ENCODE data around the gene POLDIP2. TPM values are rescaled to one million over a fixed set of nuclear protein-coding genes. Genes with fewer than 3 reads are reported as not detected.
A peak's percentile ranks its signal among the peaks of the same experiment; 100 is the strongest.
"Not testable (repeated sequence)": the region's sequence is repeated elsewhere in the genome, so short reads cannot be mapped to it uniquely, and the experiment has no call there.

The POLDIP2 gene
- total RNA-seq, 1 donor, result 82.9 TPM

GRCh38 chr17:28340374-28340773, 17.0 kb downstream of the POLDIP2 start:
- Histone ChIP-seq H3K79me2 (ENCODE audit: insufficient read depth, low read length) (peaks cover 59% of the 10 kb centered on the region), H3K9me3 (ENCODE audit: low read depth, low read length) (no peaks in the 10 kb centered on the region), H4K20me1 (ENCODE audit: insufficient read depth, low read length) (peaks cover 20% of the 10 kb centered on the region), H3K4me3 (ENCODE audit: insufficient read depth, low read length) (no peak overlapping the region), H3K36me3 (ENCODE audit: insufficient read depth, low read length) (peaks cover 51% of the 10 kb centered on the region), H3K27ac (ENCODE audit: low read depth, low read length) (no peak overlapping the region), H3K4me1 (ENCODE audit: insufficient read depth, low read length) (peaks cover 30% of the 10 kb centered on the region), H2AFZ (ENCODE audit: low read length) (no peak overlapping the region), H3K4me2 (ENCODE audit: insufficient read depth, low read length) (no peak overlapping the region), H3K27me3 (ENCODE audit: insufficient read depth, low read length) (no peaks in the 10 kb centered on the region)
- TF ChIP-seq CTCF (IDR thresholded peaks at IDR 0.05; ENCODE audit: extremely low read depth, low read depth, low read length), result no peak
- DNase-seq (ENCODE audit: insufficient read length, low spot score, missing footprints), result no peak

GRCh38 chr17:28339431-28339830, 17.9 kb downstream of the POLDIP2 start:
- H3K4me2 ChIP-seq (ENCODE audit: insufficient read depth, low read length), result no peak overlapping the region
- H3K27ac ChIP-seq (ENCODE audit: low read depth, low read length), result no peak overlapping the region

GRCh38 chr17:28338769-28339212, 18.5 kb downstream of the POLDIP2 start:
- Histone ChIP-seq H4K20me1 (ENCODE audit: insufficient read depth, low read length) (peaks cover 29% of the 10 kb centered on the region), H3K79me2 (ENCODE audit: insufficient read depth, low read length) (peaks cover 70% of the 10 kb centered on the region), H3K27ac (ENCODE audit: low read depth, low read length) (peak overlapping the region; percentile 96), H3K36me3 (ENCODE audit: insufficient read depth, low read length) (peaks cover 35% of the 10 kb centered on the region), H3K4me2 (ENCODE audit: insufficient read depth, low read length) (peak overlapping the region; percentile 51), H3K4me1 (ENCODE audit: insufficient read depth, low read length) (peaks cover 39% of the 10 kb centered on the region)
- H3K27me3 ChIP-seq (ENCODE audit: insufficient read depth, low read length); H3K9me3 ChIP-seq (ENCODE audit: low read depth, low read length); DNase-seq (ENCODE audit: insufficient read length, low spot score, missing footprints); H3K4me3 ChIP-seq (ENCODE audit: insufficient read depth, low read length); H2AFZ ChIP-seq (ENCODE audit: low read length): not testable (repeated sequence)

More at GRCh38 chr17:28339431-28339830, 17.9 kb downstream of the POLDIP2 start:
- TF ChIP-seq CTCF (IDR thresholded peaks at IDR 0.05; ENCODE audit: extremely low read depth, low read depth, low read length), result no peak
- Histone ChIP-seq H3K4me1 (ENCODE audit: insufficient read depth, low read length) (peaks cover 32% of the 10 kb centered on the region), H3K4me3 (ENCODE audit: insufficient read depth, low read length) (no peak overlapping the region), H3K79me2 (ENCODE audit: insufficient read depth, low read length) (peaks cover 65% of the 10 kb centered on the region), H3K27me3 (ENCODE audit: insufficient read depth, low read length) (no peaks in the 10 kb centered on the region), H4K20me1 (ENCODE audit: insufficient read depth, low read length) (peaks cover 23% of the 10 kb centered on the region), H3K9me3 (ENCODE audit: low read depth, low read length) (no peaks in the 10 kb centered on the region), H2AFZ (ENCODE audit: low read length) (no peak overlapping the region), H3K36me3 (ENCODE audit: insufficient read depth, low read length) (peaks cover 41% of the 10 kb centered on the region)
- no peak for DNase-seq (ENCODE audit: insufficient read length, low spot score, missing footprints)

- no peak for TF ChIP-seq CTCF (IDR thresholded peaks at IDR 0.05; ENCODE audit: extremely low read depth, low read depth, low read length)
- H3K27me3 ChIP-seq (ENCODE audit: insufficient read depth, low read length), result no peaks in the 10 kb centered on the region
- H3K79me2 ChIP-seq (ENCODE audit: insufficient read depth, low read length), result peaks cover 73% of the 10 kb centered on the region
- peak overlapping the region; percentile 38 for H3K4me3 ChIP-seq (ENCODE audit: insufficient read depth, low read length)
- H2AFZ ChIP-seq (ENCODE audit: low read length), result no peak overlapping the region
- peaks cover 31% of the 10 kb centered on the region for H3K36me3 ChIP-seq (ENCODE audit: insufficient read depth, low read length)
- peak; percentile 84 for DNase-seq (ENCODE audit: insufficient read length, low spot score, missing footprints)
- peak overlapping the region; percentile 96 for H3K27ac ChIP-seq (ENCODE audit: low read depth, low read length)
- H3K4me1 ChIP-seq (ENCODE audit: insufficient read depth, low read length), result peaks cover 44% of the 10 kb centered on the region
- peak overlapping the region; percentile 51 for H3K4me2 ChIP-seq (ENCODE audit: insufficient read depth, low read length)
- no peaks in the 10 kb centered on the region for H3K9me3 ChIP-seq (ENCODE audit: low read depth, low read length)
- H4K20me1 ChIP-seq (ENCODE audit: insufficient read depth, low read length), result peaks cover 35% of the 10 kb centered on the region
Observed at GRCh38 chr17:28338056-28338768, 19.1 kb downstream of the POLDIP2 start.
